SH-SY5Y (cell line): ENCODE data around the gene VASP.

Source experiments
- GATA2 ChIP-seq: IDR thresholded peaks from 2 replicates; pipeline ENCODE4 v1.6.1; 2011; ENCODE audit warnings: mild to moderate bottlenecking, low read depth, low read length
- GATA3 ChIP-seq: IDR thresholded peaks from 2 replicates; pipeline ENCODE4 v1.6.1; 2011; ENCODE audit warnings: low read depth, mild to moderate bottlenecking, low read length, moderate library complexity

GRCh38 chr19:45464274-45464673, 43.0 kb upstream of the VASP start:
- no peak for TF ChIP-seq GATA3
- no peak for TF ChIP-seq GATA2
